Chondrocyte (in vitro differentiated cells): ENCODE measurements around the gene MUC12. TPM values are rescaled to one million over a fixed set of nuclear protein-coding genes. Genes with fewer than 3 reads are reported as not detected.

Experiments used
- DNase-seq: peaks from one replicate; pipeline ENCODE4 v3.0.0; 2021; ENCODE audit warnings: mixed read lengths, low spot score
- H3K27ac Mint-ChIP-seq: one replicate; pipeline ENCODE4 v1.8.0; 2021; ENCODE audit warnings: mild to moderate bottlenecking, moderate library complexity, mixed read lengths; ENCODE audit not compliant: unreplicated experiment
- H3K27me3 Mint-ChIP-seq: 2 replicates; pipeline ENCODE4 v1.8.0; 2021; ENCODE audit warnings: low read depth, mixed read lengths
- H3K36me3 Mint-ChIP-seq: 2 replicates; pipeline ENCODE4 v1.8.0; 2021; ENCODE audit warnings: low read depth, mixed read lengths
- H3K4me1 Mint-ChIP-seq: 2 replicates; pipeline ENCODE4 v1.8.0; 2021; ENCODE audit warnings: low read depth, mild to moderate bottlenecking, mixed read lengths
- H3K4me3 Mint-ChIP-seq: one replicate; pipeline ENCODE4 v1.8.0; 2021; ENCODE audit warnings: mild to moderate bottlenecking, moderate library complexity, mixed read lengths; ENCODE audit not compliant: unreplicated experiment
- H3K9me3 Mint-ChIP-seq: 2 replicates; pipeline ENCODE4 v1.8.0; 2021; ENCODE audit warnings: low read depth, mixed read lengths
- CTCF ChIP-seq: fragments of 200-600 bp; sonication (generic); IDR thresholded peaks from 2 replicates; pipeline ENCODE4 v1.5.0; 2021; ENCODE audit warnings: antibody characterized with exemption, mild to moderate bottlenecking, moderate library complexity
- total RNA-seq: library from RNA; stranded (reverse); gene quantifications from 3 replicates; pipeline ENCODE4 v1.2.1, GENCODE V29; 2021

The MUC12 gene
- total RNA-seq, 1 donor from 2014 or later: not detected

- TF ChIP-seq CTCF: no peak
- Mint-ChIP-seq H3K4me3 (no peak overlapping the region), H3K27ac (no peak overlapping the region), H3K4me1 (no peaks in the 10 kb centered on the region), H3K27me3 (peaks cover 14% of the 10 kb centered on the region), H3K36me3 (no peaks in the 10 kb centered on the region), H3K9me3 (no peaks in the 10 kb centered on the region)
- no peak for DNase-seq
Observed at GRCh38 chr7:100951172-100951571, 18.2 kb upstream of the MUC12 start.

DNA sequence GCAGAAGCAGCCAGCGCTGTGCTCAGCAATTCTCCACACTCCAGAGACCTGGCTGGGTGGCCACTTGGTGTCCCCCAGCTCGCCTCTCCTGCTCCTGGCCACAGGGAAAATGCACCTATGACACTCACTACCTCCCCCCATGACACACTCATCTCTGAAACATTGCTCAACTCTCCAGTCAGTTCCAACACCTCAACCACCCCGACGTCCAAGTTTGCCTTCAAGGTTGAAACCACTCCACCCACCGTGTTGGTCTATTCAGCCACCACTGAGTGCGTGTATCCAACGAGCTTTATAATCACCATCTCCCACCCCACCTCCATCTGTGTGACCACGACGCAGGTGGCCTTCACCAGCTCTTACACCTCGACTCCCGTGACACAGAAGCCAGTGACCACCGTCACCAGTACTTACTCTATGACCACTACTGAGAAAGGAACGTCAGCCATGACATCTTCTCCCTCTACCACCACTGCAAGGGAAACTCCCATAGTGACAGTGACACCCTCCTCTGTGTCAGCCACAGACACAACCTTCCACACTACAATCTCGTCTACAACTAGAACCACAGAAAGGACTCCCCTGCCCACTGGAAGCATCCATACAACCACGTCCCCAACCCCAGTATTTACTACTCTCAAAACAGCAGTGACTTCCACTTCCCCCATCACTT is 17.3 kb upstream of the MUC12 start:
- Mint-ChIP-seq H3K9me3 (no peaks in the 10 kb centered on the region), H3K27me3 (peaks cover 14% of the 10 kb centered on the region), H3K4me1 (no peaks in the 10 kb centered on the region), H3K36me3 (no peaks in the 10 kb centered on the region), H3K27ac (no peak overlapping the region), H3K4me3 (no peak overlapping the region)
- no peak for DNase-seq
- TF ChIP-seq CTCF: no peak

DNA sequence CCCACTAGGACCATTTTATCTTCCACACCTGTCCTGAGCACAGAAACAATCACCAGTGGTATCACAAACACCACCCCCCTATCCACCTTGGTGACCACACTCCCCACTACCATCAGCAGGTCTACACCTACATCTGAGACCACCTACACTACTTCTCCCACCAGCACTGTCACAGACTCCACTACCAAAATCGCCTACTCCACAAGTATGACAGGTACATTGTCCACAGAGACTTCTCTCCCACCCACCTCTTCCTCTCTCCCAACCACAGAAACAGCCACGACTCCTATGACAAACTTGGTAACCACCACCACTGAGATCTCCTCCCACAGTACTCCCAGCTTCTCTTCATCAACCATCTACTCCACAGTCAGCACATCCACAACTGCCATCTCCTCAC is 16.7 kb upstream of the MUC12 start:
- Mint-ChIP-seq H3K4me1 (no peaks in the 10 kb centered on the region), H3K4me3 (no peak overlapping the region), H3K27ac (no peak overlapping the region), H3K36me3 (no peaks in the 10 kb centered on the region), H3K9me3 (no peaks in the 10 kb centered on the region), H3K27me3 (peaks cover 14% of the 10 kb centered on the region)
- DNase-seq: no peak
- no peak for TF ChIP-seq CTCF

- Mint-ChIP-seq H3K4me1 (no peaks in the 10 kb centered on the region), H3K27me3 (peaks cover 5% of the 10 kb centered on the region)
Observed at GRCh38 chr7:100957832-100958421, 11.4 kb upstream of the MUC12 start.

GRCh38 chr7:100959894-100960293 is 9.5 kb upstream of the MUC12 start:
- H3K36me3 Mint-ChIP-seq: no peaks in the 10 kb centered on the region
- TF ChIP-seq CTCF: no peak
- no peak for DNase-seq

More at GRCh38 chr7:100957832-100958421, 11.4 kb upstream of the MUC12 start:
- Mint-ChIP-seq H3K9me3 (no peaks in the 10 kb centered on the region), H3K4me3 (no peak overlapping the region), H3K36me3 (no peaks in the 10 kb centered on the region), H3K27ac (no peak overlapping the region)
- no peak for DNase-seq
- no peak for TF ChIP-seq CTCF

More at GRCh38 chr7:100959894-100960293, 9.5 kb upstream of the MUC12 start:
- Mint-ChIP-seq H3K9me3 (no peaks in the 10 kb centered on the region), H3K27ac (no peak overlapping the region), H3K4me3 (no peak overlapping the region), H3K4me1 (no peaks in the 10 kb centered on the region), H3K27me3 (peaks cover 16% of the 10 kb centered on the region)
